ENCODE data around the gene IGFL1. TPM values are rescaled to one million over a fixed set of nuclear protein-coding genes. Genes with fewer than 3 reads are reported as not detected.

IGFL1 gene
- total RNA-seq, 1 donor, result not detected

DNA sequence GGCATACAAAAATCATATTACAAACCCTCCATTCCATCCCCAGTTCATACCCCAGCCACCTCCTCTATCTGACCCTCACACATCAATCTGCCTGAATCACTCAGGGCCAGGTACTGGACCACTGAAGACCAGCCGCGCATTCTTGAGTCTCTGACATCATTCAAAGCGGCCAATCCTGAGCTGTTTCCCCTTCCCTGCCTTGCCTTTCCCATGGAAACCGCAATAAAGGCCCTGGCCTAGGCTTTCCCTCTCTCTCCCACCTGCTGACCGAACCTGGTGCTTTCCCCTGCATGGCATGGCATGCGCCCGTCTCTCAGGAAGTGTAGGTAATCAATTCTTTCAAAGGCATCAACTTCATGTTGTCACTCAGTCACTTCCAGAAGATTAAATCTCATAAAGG is 49.6 kb downstream of the IGFL1 start:
- TF ChIP-seq CTCF (IDR thresholded peaks at IDR 0.05; ENCODE audit: insufficient read depth, low read depth, low read length), result no peak

More for the DNA sequence above, 49.6 kb downstream of the IGFL1 start:
- H3K4me3 ChIP-seq (ENCODE audit: low read depth, low read length), result no peak overlapping the region
- DNase-seq (ENCODE audit: low read depth), result no peak

Other genes with a start within 250 kb of the IGFL1 start
- 3.9 and 6.1 TPM in 2 replicates for gene CCDC61, start 234.3 kb upstream of the IGFL1 start, total RNA-seq
- gene PGLYRP1, start 206.7 kb upstream of the IGFL1 start, total RNA-seq, result not detected in 2 replicates
- not detected in 2 replicates for gene IGFL4, start 188.7 kb upstream of the IGFL1 start, total RNA-seq
- gene IGFL3, start 105.1 kb upstream of the IGFL1 start, total RNA-seq, result not detected in 2 replicates
- not detected in 2 replicates for gene IGFL2, start 81.5 kb upstream of the IGFL1 start, total RNA-seq
- 0.43 and 0.64 TPM in 2 replicates for gene HIF3A, start 67.3 kb downstream of the IGFL1 start, total RNA-seq
- gene PPP5C, start 117.3 kb downstream of the IGFL1 start, total RNA-seq, result 44.9 and 48.3 TPM in 2 replicates
- 8.6 and 12.9 TPM in 2 replicates for gene CCDC8, start 183.8 kb downstream of the IGFL1 start, total RNA-seq
- under 0.01 TPM in 2 replicates for gene PNMA8C, start 199.2 kb downstream of the IGFL1 start, total RNA-seq
- 0.97 and 9.9 TPM in 2 replicates for gene PNMA8A, start 241.8 kb downstream of the IGFL1 start, total RNA-seq

Data from fibroblast of villous mesenchyme (primary cell).